HG02623 (cell line): ENCODE data around the gene LAMA5.

Source experiments
- ATAC-seq: cut with Tn5 transposase; IDR thresholded peaks from one replicate; pipeline ENCODE4 v1.9.1; 2021; ENCODE audit warnings: moderate library complexity; ENCODE audit not compliant: unreplicated experiment

Gene LAMA5

DNA sequence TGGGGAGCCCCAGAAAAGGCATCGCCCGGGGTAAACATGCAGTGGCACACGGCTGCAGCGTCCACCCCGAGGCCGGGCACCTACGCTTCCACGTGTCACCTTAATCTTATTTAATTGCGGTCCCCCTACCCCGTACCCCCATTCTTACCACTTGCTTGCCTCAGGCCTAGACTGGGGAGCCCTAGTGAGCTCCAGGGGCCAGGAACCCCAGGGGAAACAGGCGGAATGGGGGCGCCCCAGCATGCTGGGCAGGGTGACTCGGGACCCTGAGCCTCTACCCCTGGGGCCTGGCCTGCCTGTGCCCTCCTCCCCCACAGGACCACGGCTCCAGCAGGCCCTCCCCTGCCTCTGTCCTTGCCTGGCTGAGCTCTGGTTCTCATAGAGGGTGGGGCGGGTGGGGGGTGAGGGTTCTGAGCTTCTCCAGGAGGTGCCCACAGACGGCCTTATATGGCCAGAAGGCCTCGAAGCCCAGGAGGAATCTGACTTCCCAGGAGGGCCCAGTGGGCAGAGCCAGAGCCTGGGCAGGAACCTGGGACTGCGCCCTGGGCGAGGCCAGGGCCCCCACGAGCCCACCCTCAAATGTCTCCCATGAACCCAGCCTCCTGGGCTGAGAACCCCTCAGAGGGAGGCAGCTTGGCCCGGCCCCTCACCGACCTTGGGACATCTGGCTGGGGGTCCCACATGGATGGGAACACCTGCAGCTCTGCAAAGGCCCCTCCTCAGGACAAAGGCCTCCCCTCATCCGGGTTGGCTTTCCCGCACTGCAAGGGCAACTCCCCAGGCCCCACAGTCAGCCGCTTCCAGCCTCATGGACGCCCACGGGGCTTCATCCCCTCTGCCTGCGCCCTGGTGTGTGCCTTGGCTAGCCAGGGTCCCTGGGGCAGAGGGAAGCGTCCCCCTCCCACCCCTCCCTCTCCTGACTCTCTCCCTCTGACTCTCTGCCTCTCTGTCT is 5.2 kb upstream of the LAMA5 start:
- no peak for ATAC-seq

DNA sequence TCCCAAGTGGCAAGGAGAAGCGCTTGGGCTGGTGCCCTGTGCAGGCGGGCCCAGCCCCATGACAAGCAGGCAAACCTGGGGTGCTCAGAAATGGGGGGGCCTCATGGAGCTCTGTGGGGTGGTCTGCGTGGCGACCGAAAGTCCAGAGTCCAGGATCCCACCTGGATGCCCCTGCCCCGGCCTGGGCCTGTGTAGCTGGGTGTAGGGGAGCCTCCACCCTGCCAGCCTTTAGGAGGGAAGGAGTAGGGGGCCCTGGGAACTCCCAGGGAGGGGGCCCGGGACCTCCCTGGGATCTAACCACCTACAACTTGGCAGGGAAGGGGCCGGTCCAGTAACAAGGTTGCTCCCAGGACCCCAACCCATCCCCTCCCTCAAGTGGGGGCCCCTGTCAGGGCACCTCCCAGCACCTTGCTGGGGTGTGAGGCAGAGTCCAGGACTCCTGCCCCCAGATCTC is 4.5 kb upstream of the LAMA5 start:
- ATAC-seq = no peak

DNA sequence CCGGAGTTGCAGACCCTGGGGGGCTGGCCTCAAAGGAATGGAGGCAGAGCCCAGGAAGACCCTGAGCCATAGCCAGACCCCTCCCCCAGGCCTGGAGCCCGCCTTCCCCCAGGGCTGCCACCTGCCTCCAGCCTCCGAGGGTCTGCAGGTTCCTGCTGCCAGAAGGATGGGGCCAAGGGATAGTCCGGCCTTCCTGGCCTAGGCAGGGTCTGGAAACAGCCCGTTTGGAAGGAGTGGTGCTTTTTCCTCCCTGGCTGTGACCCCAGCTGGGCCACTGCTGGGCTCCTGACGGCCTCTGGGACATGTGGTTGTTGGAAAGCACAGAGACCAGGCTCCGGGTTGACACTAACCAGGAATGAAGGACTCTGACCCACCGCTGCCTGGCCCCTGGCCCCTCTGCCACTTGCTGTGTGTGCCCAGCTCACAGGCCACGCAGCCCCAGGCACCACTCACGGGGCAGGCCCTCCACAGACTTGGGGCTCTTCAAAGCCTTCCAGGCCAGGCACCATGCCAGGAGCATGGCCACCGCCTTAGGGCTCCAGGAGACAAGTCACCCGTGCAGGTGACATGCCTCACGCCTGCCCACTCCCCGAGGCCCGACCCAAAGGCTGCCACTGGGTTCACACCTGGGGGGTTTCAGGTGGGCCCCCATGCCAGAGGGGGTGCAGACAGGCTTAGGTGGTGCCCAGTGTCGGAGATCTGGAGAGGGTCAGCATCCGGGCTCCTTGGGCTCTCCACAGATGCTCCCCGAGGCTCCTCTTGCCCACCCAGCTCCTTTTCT is 3.9 kb upstream of the LAMA5 start:
- no peak for ATAC-seq

DNA sequence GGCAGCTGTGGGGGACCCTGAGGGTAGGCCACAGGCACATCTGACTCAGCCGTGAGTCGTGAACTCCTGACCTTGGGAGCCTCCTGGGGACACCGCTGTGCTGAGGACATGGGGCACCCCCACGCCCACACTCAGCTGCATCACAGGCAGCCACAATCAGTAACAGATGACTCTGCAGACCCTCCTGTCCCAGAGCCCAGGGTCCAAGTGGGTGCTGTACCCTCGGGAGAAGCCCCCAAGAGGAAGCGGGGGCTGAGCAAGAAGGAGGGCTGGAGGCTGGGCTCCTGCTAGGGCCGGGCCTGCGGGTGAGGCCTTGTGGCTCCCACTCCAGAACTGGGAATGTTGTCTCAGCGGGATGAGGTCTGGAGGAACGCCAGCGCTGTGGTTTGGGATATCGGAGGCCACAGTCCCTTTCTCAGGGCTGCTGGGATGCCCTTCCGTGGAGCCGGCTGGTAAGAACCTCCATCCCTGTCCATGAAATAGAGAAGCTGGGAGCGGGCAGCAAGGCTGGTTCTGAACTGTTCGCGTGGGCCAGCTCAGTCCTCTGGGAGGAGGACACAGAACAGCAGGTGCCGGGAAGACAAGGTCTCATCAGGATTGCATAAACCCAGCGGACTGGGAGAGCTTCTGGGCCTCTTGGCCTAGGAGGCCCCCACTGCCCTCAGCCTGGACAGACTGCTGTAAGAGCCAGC is 3.1 kb upstream of the LAMA5 start:
- ATAC-seq = no peak

DNA sequence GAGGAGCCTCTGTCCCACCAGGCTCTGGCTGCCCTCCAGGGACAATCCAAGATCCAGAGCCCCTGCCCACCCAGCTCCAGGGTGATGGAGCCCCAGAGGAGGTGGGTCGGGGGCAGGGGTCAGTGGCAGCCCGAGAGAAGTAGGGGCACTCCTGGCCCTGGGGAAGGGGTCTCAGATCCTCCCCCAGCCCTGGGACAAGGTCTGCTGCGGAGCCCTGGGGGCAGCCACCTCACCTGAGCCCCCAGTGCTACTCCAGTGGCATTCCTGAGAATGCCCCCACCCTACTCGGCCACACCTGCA is 2.7 kb upstream of the LAMA5 start:
- ATAC-seq = no peak

DNA sequence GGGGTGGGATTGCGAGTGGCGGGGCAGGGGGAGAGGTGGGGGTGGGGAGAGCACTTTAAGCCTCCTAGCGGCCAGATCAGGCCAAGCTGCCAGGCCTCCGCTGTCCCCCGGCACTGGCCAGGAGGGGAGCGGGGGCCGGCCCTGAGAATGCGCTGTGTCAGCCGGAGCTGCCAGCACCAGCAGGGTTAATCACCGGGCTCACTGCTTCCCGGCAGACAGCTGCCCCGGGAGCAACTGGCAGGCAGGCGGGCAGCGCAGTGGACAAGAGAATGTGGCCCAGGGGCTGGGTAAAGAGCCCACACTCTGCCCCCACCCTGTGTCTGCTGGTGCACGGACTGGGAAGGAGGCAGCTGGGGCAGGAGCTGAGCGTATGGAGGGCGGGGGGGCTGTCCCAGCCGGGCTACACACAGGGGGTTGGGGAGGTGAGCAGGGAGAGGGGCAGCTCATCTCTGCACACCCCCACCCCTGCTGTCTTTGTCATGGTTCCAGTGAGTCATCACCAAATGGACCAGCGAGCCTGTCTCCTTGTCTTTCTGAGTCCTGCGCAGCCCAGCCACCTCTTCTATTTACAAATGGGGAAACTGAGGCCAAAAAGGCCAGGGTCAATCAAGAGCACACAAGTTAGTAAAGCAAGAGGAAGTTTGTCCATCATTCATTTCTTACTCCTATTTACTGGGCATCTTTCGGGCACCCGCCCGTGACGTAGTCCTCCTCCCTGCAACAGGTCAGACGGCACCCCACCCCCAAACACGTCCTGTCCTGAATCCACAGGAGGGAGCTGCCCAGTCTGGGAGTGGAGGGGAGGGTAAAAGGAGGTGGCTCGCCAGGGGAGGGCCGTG is 2.1 kb upstream of the LAMA5 start:
- ATAC-seq = no peak

DNA sequence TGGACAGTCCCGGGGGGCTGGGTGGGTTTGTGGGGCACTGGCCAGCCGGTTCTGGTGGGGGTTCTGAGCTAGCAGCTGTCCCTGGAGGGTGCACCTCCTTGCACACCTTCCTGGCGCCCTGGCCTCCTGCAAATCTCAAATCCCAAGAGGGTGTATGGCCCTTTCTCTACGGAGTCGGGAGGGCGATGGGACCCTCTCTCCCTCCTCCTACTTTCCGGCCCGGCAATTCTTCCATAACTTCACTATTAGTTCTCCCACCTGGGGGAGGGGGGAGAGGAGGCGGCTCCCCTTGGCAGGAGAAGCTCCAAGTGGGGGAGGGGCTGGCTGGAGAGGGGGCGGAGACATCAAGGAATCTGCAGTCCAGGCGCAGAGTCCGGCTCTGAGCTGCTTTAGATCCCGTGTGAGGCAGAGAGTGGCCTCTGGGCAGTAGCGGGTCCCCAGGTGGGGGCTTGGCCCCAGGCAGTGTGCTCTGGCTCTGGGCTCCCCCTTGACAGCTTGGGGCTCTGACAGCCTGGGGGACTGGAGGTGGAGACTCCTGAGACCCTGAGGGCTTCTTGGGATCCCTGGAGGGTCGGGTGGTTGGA is 1.4 kb upstream of the LAMA5 start:
- ATAC-seq = no peak

DNA sequence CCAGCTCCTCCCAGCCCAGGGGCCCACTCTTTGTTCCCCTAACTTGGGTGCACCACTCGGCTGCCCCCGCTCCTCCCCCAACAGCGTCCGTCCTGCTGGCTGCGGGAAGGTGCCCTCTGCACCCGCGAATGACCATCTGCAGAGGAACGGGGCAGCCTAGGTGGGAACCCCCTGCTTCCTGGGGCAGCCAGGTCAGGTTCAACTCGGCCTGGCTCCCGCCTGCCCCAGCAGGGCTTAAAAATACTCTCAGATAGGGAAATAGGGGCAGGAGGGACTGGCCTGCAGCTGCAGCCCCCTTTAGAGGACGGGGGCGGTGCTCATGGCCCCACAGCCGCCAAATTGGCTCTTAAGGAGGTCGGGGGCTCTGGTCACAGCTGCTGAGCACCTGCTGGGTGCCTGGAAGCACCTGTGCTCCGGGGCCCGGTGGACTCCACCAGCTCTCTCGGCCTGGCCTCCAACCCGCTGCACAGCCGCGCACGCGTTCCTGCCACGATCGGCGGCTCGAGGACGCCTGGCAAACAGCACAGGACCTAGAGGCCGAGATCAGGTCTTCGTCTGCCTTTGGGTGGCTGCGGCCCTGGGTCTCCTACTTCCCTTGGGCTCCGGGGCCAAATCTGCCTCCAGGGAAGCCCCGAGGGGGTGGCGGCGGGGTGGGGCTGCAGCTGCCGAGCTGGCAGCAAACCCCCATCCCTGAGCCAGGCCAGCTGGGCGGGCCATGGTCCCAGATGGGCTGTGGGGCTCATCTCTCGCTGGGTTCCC is 700 bp upstream of the LAMA5 start:
- ATAC-seq = no peak

DNA sequence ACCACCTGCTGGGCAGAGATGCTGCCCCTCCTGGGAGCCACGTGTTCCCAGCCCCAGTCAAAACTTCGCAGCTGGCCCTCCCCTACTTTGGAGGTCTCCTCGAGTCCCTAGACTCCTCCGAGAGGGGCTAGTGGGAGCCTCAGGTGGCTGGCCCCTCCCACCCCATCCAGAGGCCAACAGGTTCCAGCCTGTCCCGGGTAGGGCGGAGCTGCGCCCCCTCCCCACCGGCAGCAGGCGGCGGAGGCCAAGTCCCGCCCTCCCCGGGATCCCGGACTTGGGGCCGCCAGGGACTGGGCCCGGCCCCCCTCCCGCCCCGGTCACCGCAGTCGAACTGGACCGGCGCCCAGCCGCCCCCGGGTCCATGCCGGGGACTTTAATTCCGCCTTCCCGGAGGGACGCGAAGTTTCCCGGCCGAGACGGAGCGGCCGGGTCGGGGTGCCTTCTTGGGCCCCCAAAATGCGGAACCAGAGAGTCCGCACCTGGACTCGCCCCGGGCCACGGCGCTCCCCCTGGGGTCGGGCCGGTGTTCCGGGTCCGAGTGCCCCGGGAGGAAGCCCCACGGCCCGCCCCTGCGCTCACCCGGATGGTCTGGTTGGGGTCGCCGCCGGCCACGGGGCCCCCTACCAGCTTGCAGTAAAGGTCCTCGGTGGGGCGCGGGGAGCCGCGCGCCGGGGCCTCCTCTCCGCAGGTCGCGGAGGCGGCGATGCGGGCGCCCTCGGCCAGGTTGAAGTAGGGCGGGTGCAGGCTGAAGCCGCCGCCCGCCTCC is 559 bp downstream of the LAMA5 start:
- ATAC-seq = no peak

DNA sequence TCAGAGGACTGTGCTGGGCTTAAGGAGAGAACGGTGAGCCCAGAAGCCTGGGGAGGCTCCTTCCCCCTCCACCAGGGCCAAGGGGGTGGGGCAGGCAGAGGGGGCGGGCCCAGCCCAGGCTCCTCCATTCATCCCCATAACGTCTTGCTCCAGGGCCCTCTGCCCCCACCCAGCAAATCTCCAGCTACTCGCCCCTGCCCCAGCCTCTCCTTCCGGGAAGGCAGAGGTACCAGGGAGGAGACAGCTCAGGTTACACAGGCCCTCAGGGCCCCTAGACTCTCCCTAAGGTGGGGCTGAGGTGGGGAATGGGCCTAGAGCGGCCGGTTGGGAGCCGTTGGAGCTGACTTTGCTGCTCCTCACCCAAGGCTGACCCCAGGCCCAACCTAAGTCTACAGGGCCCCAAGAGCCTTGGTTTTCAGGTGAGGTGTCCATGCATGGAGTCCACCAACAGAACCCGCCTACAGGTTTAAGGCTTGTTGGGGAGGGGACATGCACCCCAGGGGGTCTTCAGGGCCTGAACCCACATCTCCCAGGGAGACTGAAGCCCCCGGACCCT is 1.2 kb downstream of the LAMA5 start:
- ATAC-seq = no peak

DNA sequence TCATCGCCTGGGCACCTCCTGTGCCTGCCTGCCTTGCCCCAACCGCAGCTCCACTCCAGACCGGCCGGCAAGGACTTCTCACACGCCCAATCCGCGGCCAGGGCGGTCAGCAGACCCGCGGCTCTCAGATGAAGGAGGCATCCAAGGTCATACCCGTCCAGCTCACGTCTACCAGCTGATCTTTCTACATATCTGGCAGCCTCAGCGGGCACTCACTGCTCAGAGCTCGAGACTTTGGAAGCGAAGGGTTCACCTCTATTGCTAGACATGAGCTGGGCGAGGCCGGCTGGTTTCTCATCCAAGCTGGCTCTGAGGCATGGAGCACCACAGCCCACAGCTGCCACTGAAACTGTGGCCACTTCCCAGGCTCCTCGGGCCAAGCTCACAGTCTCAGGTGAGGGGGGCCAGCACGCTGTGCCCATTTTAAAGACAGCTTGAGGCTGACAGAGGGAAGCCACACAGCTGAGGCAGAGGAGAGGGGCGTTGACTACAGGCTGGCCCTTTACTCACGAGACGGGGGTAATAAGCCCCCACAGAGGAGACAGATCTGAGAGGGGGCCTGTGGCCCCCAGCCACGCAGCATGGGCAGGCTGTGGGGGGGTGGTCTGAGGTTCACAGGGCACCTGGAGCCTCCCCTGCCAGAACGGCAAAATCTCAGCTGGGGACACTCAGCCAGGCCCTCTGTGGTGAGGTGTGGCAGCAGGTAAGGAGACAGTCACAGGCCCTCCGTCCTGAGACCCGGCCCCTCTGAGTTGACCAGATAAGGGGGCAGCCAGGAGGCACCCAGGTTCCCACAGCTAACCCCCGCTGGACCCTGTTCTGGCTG is 2.0 kb downstream of the LAMA5 start:
- no peak for ATAC-seq

DNA sequence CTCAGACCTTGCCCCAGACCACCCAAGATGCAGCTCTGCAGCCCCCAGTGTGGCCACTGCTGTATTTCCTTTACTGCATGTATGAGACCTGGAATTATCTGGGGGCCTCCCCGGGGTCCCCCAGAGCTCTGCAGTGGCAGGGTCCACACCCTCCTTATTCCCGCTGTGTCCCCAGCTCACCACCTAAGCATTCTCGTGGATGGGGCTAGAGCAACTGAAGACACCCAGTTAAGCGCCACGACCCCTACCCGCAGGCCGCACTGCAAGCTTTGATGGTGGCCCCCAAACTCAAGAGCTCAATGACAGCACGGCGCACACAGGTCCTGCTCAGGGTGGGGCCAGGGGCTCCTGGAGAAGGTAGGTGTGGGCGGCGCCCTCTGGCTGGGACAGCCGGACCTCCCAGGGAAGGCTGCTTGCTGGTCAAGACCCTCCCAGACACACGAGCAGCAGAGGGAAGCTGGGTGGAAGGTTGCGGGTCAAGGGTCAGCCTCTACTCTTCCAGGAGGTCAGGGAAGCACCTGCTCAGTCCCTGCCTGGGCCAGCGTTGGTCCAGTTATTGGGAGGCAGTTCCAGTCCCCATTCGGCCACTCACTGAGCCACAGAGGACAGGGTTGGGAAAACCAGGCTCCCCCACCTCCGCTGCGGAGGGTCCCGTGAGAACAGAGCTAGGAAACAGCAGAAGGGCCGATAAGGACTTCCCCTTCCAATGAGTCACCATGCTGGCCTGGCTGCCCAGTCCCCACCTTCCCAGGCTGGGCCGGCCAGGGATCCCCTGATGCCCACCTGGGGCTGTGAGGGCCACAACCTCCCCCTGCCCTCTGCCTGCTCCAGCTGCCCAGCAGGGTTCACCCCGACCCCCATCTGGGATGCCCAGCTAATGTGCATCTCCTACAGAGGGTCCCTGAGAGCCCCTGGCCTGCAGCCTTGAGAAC is 2.9 kb downstream of the LAMA5 start:
- ATAC-seq = no peak

DNA sequence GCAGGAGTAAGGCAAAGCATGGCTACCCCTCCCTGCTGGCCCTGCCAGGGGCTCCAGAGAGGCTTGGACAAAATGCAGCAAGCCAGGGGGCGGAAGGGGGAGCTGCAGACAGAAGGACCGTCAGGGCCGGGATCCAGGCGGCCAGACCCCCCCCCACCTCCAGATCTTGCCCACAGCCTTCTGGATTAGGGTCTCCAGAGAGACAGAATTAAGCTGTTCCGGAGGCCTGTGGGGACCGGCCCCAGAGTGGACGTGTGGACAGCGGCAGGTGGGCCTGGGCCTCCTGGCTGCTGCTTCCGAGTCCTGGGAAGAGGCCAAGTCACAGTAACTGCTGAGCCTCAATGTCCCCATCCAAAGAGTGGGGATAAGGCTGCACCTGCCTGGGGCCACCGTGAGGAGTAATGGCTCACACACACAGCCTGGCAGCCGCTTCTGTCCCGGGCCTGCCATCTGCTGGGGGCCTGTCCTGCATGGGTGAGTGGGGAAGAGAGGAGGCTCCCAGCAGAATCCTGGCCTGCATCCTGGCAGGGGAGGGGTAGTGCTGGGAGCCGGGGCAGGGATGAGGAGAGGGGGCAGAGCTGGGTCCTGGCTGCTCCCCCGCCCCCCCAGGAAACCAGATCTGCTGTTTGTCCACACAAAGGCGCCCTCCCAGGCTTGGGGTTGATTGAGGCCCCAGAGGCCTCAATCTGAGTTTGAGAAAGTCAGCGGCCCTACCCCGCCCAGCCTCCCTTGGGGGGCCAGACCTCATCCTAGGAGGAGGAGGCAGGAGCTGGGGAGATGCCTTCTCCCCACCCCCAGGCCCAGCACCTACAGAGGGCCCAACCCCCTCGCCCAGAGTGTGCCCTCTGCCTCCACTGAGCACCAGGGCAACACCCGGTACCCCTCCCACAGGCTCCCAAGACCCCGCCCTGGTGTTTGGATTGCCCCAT is 3.9 kb downstream of the LAMA5 start:
- no peak for ATAC-seq

DNA sequence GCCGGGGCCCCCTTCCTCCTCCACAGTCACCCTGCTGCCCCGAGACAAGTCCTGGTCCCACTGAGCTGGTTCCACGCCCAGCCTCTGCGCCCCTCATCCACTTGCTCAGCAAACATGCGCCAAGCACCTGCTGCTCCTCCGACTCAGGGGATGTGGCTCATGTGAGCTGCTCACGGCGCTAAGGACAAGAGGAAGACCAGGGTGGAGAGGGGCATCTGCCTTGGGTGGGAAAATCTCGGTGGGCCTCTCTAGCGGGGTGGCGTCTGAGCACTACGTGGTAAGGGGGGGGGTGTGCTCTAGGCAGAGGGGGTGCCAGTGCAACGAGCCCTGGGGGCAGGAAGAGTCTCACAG is 4.5 kb downstream of the LAMA5 start:
- no peak for ATAC-seq

DNA sequence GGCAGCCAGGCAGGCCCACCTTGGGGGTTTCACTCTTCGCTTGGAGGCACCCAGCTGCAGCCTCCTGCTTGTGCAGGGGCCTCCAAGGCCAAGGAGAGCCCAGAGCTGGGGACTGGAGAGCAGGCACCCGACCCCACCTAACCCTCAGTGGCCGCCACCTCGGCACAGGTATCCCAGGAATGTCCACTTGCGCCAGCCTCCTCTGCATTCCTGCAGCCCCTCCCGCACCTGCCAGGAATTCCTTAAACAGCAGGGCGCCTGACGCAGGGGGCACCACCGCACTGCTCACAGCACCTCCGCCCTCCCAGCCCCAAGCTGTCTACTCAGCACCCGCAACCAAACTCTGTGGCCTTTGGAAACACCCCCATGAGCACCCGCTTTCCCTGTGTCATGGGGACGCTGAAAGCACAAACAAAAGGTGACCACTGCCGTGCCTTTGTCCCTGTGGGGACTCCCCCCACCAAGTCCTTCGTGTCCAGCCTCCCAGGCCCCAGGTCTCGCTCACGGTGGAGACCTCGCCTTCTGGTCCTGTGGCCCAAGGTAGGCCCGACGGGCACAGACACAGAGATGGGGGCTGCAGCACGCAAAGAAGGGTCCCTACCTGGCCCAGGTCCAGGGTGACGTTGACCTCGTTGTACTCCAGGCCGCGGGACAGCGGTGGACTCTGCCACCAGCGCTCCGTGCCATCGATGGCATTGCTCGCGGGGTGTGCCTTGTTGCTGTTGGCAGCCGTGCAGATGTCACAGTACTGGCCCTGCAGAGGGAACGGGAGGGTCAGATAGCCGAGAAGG is 5.1 kb downstream of the LAMA5 start:
- no peak for ATAC-seq
